HG03439 (cell line): ENCODE data around the gene CYP8B1.

ENCODE experiments used
- ATAC-seq: cut with Tn5 transposase; IDR thresholded peaks from one replicate; pipeline ENCODE4 v1.9.1; 2021; ENCODE audit warnings: mild to moderate bottlenecking, moderate library complexity; ENCODE audit not compliant: unreplicated experiment

CYP8B1 gene

GRCh38 chr3:42827654-42828053 lies 48.0 kb downstream of the CYP8B1 start:
- no peak for ATAC-seq

- ATAC-seq = no peak
Measured at GRCh38 chr3:42827023-42827422, 48.7 kb downstream of the CYP8B1 start.

DNA sequence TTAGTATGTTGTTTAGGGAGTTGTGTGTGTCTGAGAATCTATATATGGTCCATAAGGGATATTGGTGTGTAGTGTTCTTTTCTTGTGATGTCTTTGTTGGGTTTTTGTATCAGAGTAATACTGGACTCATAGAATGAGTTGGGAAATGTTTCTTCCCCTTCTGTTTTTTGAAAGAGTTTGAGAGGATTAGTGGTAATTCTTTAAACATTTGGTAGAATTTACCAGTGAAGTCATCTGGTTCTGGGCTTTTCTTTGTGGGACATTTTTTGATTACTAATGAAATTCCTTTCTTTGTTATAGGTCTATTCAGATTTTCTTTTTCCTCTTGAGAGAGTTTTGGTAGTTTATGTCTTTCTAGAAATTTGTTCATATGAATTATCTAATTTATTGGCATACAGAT lies 49.5 kb downstream of the CYP8B1 start:
- ATAC-seq = no peak

DNA sequence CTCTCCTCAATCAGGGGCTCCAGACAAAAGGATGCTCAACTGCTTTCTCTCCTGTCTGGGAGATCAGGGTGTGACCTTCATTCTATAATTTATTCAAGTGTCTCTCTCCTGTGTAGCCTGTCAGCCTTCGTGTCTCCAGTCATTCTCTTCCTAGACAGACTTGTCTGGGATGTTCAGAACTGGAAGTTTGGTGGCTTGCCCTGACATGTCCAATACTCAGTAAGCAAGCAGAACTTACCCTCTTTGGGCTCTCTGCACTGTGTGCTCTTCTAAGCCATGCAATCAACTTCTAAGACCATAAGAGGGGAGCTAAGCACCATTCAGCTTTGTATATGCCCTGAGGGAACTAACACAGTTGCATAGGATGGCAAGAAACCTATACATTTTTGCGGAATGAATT lies 52.3 kb downstream of the CYP8B1 start:
- ATAC-seq = no peak

DNA sequence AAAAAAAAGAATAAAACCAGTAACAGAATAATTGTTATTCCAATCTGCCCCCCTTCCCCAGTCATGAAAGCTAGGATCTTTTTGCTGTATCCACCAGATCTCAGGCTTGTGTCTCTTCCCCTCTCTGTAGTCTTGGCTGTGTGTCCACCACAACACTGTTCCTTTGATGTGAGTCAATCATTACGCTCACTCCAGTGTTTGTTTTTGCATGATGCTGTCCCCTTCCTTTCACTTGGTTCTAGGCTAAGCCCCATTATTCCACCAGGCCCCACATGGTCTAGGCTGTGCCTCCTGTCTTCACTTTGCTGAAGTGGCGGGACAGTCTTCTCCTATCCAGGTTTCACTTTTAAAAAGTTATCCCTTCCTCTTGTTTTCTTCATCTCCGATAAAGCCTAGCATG lies 52.9 kb downstream of the CYP8B1 start:
- no peak for ATAC-seq
